GM19452 (cell line): Measurements from ENCODE around the gene CRYBG2.
"Not testable (repeated sequence)": the region's sequence is repeated elsewhere in the genome, so short reads cannot be mapped to it uniquely, and the experiment has no call there.

Experiments
- ATAC-seq: cut with Tn5 transposase; IDR thresholded peaks from one replicate; pipeline ENCODE4 v1.9.1; 2021; ENCODE audit not compliant: unreplicated experiment

CRYBG2 gene

GRCh38 chr1:26353976-26354820 is at the start of gene CRYBG2:
CRYBG2 (minus strand) TSS chr1:26354130; CDS start chr1:26346657, 7,473 bp downstream.
- ATAC-seq = no peak

- ATAC-seq = no peak
Observed at GRCh38 chr1:26403656-26404055, 49.7 kb upstream of the CRYBG2 start.

GRCh38 chr1:26401891-26402290 is 48.0 kb upstream of the CRYBG2 start:
- no peak for ATAC-seq

GRCh38 chr1:26399034-26399433 is 45.1 kb upstream of the CRYBG2 start:
- ATAC-seq = no peak

- ATAC-seq = no peak
Observed at GRCh38 chr1:26395754-26396153, 41.8 kb upstream of the CRYBG2 start.

GRCh38 chr1:26391450-26391849 is 37.5 kb upstream of the CRYBG2 start:
- no peak for ATAC-seq

GRCh38 chr1:26389604-26390247 is 35.8 kb upstream of the CRYBG2 start:
- no peak for ATAC-seq

- ATAC-seq = no peak
Observed at GRCh38 chr1:26388791-26389445, 35.0 kb upstream of the CRYBG2 start.

- no peak for ATAC-seq
Observed at GRCh38 chr1:26387447-26387846, 33.5 kb upstream of the CRYBG2 start.

GRCh38 chr1:26385063-26385462 is 31.1 kb upstream of the CRYBG2 start:
- ATAC-seq = not testable (repeated sequence)

GRCh38 chr1:26384076-26384475 is 30.1 kb upstream of the CRYBG2 start:
- no peak for ATAC-seq

- ATAC-seq = no peak
Observed at GRCh38 chr1:26378879-26379251, 24.9 kb upstream of the CRYBG2 start.

GRCh38 chr1:26378088-26378878 is 24.4 kb upstream of the CRYBG2 start:
- peak; percentile 88 for ATAC-seq

- no peak for ATAC-seq
Observed at GRCh38 chr1:26376050-26376449, 22.1 kb upstream of the CRYBG2 start.

- no peak for ATAC-seq
Observed at GRCh38 chr1:26375081-26375480, 21.2 kb upstream of the CRYBG2 start.

- not testable (repeated sequence) for ATAC-seq
Observed at GRCh38 chr1:26374361-26374760, 20.4 kb upstream of the CRYBG2 start.

- no peak for ATAC-seq
Observed at GRCh38 chr1:26373789-26374188, 19.9 kb upstream of the CRYBG2 start.

GRCh38 chr1:26373281-26373680 is 19.4 kb upstream of the CRYBG2 start:
- no peak for ATAC-seq

GRCh38 chr1:26372611-26373010 is 18.7 kb upstream of the CRYBG2 start, which contains the start of gene ZNF683:
ZNF683 (minus strand) TSS chr1:26372750; CDS start chr1:26368571, 4,179 bp downstream.
- not testable (repeated sequence) for ATAC-seq

- ATAC-seq = no peak
Observed at GRCh38 chr1:26372039-26372438, 18.1 kb upstream of the CRYBG2 start.
